ENCODE results near the gene CLTRN.

DNA sequence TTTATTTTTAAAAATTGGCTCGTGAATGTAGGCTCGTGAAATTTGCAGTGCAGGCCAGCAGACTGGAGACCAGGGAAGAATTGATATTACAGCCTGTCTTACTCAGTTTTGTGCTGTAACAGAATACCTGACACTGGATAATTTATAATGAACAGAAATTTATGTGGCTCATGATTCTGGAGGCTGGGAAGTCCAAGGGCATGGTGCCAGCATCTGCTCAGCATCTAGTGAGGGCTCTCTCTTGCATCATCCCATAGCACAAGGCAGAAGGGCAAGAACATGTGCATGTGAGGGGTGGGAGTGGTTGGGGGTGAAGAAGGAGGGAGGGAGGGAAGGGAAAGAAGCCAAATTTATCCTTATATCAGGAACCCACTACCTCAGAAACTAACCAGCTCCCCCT lies 13.7 kb upstream of the CLTRN start:
- TF ChIP-seq ZFX (IDR thresholded peaks at IDR 0.05) (no peak), CTCF (conservative IDR thresholded peaks at IDR 0.05) (no peak)

All from C4-2B (cell line).